KG1 (cell line): ENCODE results near the gene ARID2.

Experiments used
- DNase-seq: peaks from one replicate; lab custom pipeline; 2025; lab: John Stamatoyannopoulos, UW

The ARID2 gene

DNA sequence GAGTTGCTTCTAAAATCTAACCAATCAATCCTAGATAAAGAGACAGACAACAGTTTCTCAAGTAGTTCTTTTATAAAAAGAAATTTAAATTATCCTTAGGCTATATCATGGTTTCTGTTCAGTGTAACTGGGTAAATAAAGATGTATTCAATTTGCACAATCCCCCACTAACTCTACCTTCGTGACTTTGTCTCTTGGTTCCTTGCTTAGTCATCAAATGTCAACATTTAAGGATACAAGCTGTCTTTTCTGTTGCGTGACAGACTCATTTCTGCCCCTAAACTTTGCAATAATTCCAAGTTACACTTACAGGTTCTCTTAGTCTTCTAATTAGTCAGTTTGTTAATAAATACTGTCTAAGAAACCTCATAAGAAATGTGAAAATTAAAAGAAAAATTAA lies 210.3 kb downstream of the ARID2 start:
- DNase-seq, result no peak

DNA sequence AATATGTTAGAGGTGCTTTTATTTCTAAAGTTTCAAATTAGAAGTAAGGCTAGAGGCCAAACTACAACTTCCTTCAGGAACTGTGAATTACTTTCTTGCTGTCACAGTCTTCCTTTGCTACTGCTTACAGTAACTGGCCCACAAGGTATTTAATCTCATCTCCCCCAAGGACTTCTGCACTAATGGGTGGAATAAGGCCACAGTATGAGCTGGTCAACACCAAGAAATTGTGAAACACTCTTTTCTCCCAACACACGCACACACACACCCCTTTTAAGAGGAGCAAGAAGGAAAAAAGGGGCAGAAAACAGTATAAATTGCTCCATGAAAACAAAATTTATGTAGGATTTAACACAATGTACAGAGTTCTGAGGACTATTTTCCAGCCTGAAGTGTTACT lies 215.3 kb downstream of the ARID2 start:
- no peak for DNase-seq

DNA sequence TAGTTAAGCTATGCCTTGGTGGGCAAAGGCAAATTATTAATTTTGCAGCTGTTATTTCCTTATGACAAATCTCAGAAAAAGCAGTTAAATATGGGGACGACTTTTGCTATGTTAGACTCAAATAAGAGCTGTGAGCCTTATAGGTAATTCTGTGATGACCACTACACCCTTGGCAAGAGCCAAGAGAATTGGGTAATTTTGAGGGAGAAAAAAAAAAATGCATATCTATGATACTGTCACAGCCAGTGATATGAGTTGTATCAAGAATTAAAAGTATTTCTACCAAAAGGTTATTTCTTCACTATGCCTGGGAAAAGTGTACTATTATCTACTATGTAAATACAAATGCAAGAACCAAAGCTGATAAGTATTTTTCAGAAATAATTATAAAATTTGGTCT lies 216.9 kb downstream of the ARID2 start:
- DNase-seq, result no peak

DNA sequence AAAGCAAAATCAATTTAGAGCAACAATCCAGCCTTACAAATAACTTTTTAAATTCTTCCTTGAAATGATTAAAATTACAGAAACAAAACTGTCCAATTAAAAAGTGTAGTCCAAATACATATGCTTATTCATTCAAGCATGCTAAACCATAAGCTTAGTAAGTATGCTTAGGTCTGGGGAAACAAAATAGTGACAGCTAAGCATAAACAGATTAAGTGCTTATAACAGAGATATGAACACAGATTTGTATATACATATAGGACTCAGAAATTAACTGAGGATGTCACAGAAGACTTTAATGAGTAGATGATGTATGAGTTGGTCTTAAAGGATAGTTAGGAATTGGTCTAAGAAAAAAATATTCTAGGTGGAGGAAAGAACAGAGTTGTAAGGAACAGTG lies 219.0 kb downstream of the ARID2 start:
- DNase-seq, result no peak
